GM12878 (cell line): Measurements from ENCODE around the gene DOCK2. TPM values are rescaled to one million over a fixed set of nuclear protein-coding genes. Genes with fewer than 3 reads are reported as not detected.

Experiments used
- ATAC-seq: fragments of 200-7000 bp; cut with Tn5 transposase; 3 replicates; pipeline ENCODE4 v1.9.1; 2020; ENCODE audit warnings: mild to moderate bottlenecking, moderate library complexity
- BruUV-seq: library from RNA; stranded (reverse); fragments of 400-500 nt; replicated peaks from 2 replicates; lab custom pipeline; 2021; lab: Mats Ljungman, UMichigan
- CTCF ChIA-PET: fragments of 300-600 bp; sonication (Branson Sonifier 250); formaldehyde crosslinking; extraction: SDS; loops from one replicate; lab custom pipeline; 2021; ENCODE audit warnings: inconsistent platforms; lab: Yijun Ruan, JAX
- POLR2A ChIA-PET: fragments of 350-600 bp; formaldehyde crosslinking; extraction: SDS; loops from one replicate; lab custom pipeline; 2021; ENCODE audit warnings: inconsistent platforms; lab: Charles Lee
- RAD21 ChIA-PET: fragments of 300-600 bp; sonication (Branson Sonifier 250); formaldehyde crosslinking; loops from one replicate; lab custom pipeline; 2023; ENCODE audit warnings: antibody characterized with exemption; ENCODE audit not compliant: unreplicated experiment; lab: Charles Lee
- SMC1A ChIA-PET: fragments of 300-600 bp; sonication (Branson Sonifier 250); formaldehyde crosslinking; loops from one replicate; lab custom pipeline; 2023; ENCODE audit not compliant: unreplicated experiment, uncharacterized antibody; lab: Charles Lee
- DNase-seq: peaks from one replicate; pipeline ENCODE4 v3.0.0-alpha.2; 2011; ENCODE audit warnings: low read depth, low spot score
- FAIRE-seq: peaks from 3 replicates; lab custom pipeline; 2011; peaks lifted over from hg19 to GRCh38; lab: Jason Lieb, UNC
- H2AFZ ChIP-seq: 2 replicates; pipeline ENCODE4 v1.6.0; 2011; ENCODE audit warnings: low read depth, low read length, control low read depth; ENCODE audit not compliant: control insufficient read depth
- H3K27ac ChIP-seq: 2 replicates; pipeline ENCODE4 v1.5.1; 2011; ENCODE audit warnings: control low read depth; ENCODE audit not compliant: control insufficient read depth, insufficient read depth
- H3K27me3 ChIP-seq, 2 experiments: replicated peaks in 1 of 2; 2 replicates each; pipeline versions ENCODE4 v1.6.0 to v1.6.1; 2011; ENCODE audit warnings: low read length in 1 of 2; ENCODE audit not compliant: control insufficient read depth in 2 of 2, insufficient read depth in 2 of 2
- H3K36me3 ChIP-seq, 2 experiments: 2 replicates each; pipeline ENCODE4 v1.5.1; 2011; ENCODE audit warnings: low read length in 1 of 2; ENCODE audit not compliant: control insufficient read depth in 2 of 2, insufficient read depth in 2 of 2
- H3K4me1 ChIP-seq: 2 replicates; pipeline ENCODE4 v1.6.1; 2011; ENCODE audit warnings: mild to moderate bottlenecking, low read length, moderate library complexity, mixed read lengths; ENCODE audit not compliant: control insufficient read depth, insufficient read depth
- H3K4me2 ChIP-seq: 2 replicates; pipeline ENCODE4 v1.6.0; 2011; ENCODE audit warnings: control low read depth; ENCODE audit not compliant: control insufficient read depth, insufficient read depth
- H3K4me3 ChIP-seq: fragments of 200-600 bp; sonication (generic); 2 replicates; pipeline ENCODE4 v1.5.1; 2016
- H3K79me2 ChIP-seq: 2 replicates; pipeline ENCODE4 v1.6.0; 2011; ENCODE audit warnings: low read length; ENCODE audit not compliant: control insufficient read depth, insufficient read depth
- H3K9ac ChIP-seq: 2 replicates; pipeline ENCODE4 v1.8.0; 2011; ENCODE audit warnings: low read length, control low read depth, mixed read lengths; ENCODE audit not compliant: control insufficient read depth, insufficient read depth
- H3K9me3 ChIP-seq: replicated peaks from 3 replicates; pipeline ENCODE4 v1.5.1; 2011; ENCODE audit warnings: mild to moderate bottlenecking, low read length; ENCODE audit not compliant: control insufficient read depth, insufficient read depth
- H4K20me1 ChIP-seq: 2 replicates; pipeline ENCODE4 v1.6.0; 2011; ENCODE audit not compliant: control insufficient read depth, insufficient read depth
- ATF7 ChIP-seq: fragments of 450-650 bp; IDR thresholded peaks from 2 replicates; pipeline ENCODE4 v1.6.1; 2016; ENCODE audit warnings: low read depth, mild to moderate bottlenecking
- BMI1 ChIP-seq: fragments of 450-650 bp; IDR thresholded peaks from 2 replicates; pipeline ENCODE4 v1.6.1; 2016; ENCODE audit warnings: mild to moderate bottlenecking, moderate library complexity, borderline replicate concordance
- CEBPB ChIP-seq, 2 experiments: fragments of 150-350 bp in 1 of 2; IDR thresholded peaks; 2 replicates each; pipeline ENCODE4 v1.6.1; 2012 to 2014; ENCODE audit warnings: low read depth in 2 of 2, low read length in 2 of 2, borderline replicate concordance in 1 of 2, inconsistent platforms in 1 of 2
- DPF2 ChIP-seq: fragments of 450-650 bp; IDR thresholded peaks from 2 replicates; pipeline ENCODE4 v1.6.1; 2017; ENCODE audit warnings: mild to moderate bottlenecking
- ESRRA ChIP-seq: IDR thresholded peaks from 2 replicates; pipeline ENCODE4 v1.6.1; 2012; ENCODE audit warnings: mild to moderate bottlenecking, low read length, improper control_type of control experiment
- JUNB ChIP-seq: IDR thresholded peaks from 2 replicates; pipeline ENCODE4 v1.6.1; 2016; ENCODE audit warnings: antibody characterized with exemption, mild to moderate bottlenecking
- MYB ChIP-seq: fragments of 150-350 bp; IDR thresholded peaks from 2 replicates; pipeline ENCODE4 v1.6.1; 2014; ENCODE audit warnings: mild to moderate bottlenecking, low read depth, low read length, borderline replicate concordance
- NFIC ChIP-seq: IDR thresholded peaks from 2 replicates; pipeline ENCODE4 v1.6.1; 2012; ENCODE audit warnings: low read depth, mild to moderate bottlenecking, inconsistent platforms, low read length, moderate library complexity
- NR2C1 ChIP-seq: fragments of 450-650 bp; IDR thresholded peaks from 2 replicates; pipeline ENCODE4 v1.6.1; 2017; ENCODE audit warnings: antibody characterized with exemption, mild to moderate bottlenecking, moderate library complexity
- RAD51 ChIP-seq: fragments of 450-650 bp; IDR thresholded peaks from 2 replicates; pipeline ENCODE4 v1.6.1; 2016; ENCODE audit warnings: moderate library complexity, mild to moderate bottlenecking, inconsistent platforms
- RELA ChIP-seq: fragments of 450-650 bp; IDR thresholded peaks from 2 replicates; pipeline ENCODE4 v1.8.0; 2014; ENCODE audit warnings: borderline replicate concordance; ENCODE audit not compliant: partially characterized antibody
- SIX5 ChIP-seq: IDR thresholded peaks from 2 replicates; pipeline ENCODE4 v1.6.1; 2011; ENCODE audit warnings: mild to moderate bottlenecking, low read depth, low read length, moderate library complexity; ENCODE audit not compliant: severe bottlenecking
- TCF3 ChIP-seq: IDR thresholded peaks from 2 replicates; pipeline ENCODE4 v1.6.1; 2012; ENCODE audit warnings: low read depth, mild to moderate bottlenecking, low read length, borderline replicate concordance; ENCODE audit not compliant: insufficient read depth
- ZBED1 ChIP-seq: IDR thresholded peaks from 2 replicates; pipeline ENCODE4 v1.6.1; 2016; ENCODE audit warnings: borderline replicate concordance
- ZNF274 ChIP-seq: IDR thresholded peaks from one replicate; pipeline ENCODE4 v1.8.0; 2011; ENCODE audit not compliant: insufficient read length, insufficient read depth
- ZNF592 ChIP-seq: fragments of 450-650 bp; IDR thresholded peaks from 2 replicates; pipeline ENCODE4 v1.6.1; 2017; ENCODE audit warnings: mild to moderate bottlenecking, moderate library complexity
- WGBS: methylation state at CpG from one replicate; pipeline ENCODE4 v1.1.6; 2016; ENCODE audit warnings: low lambda C conversion rate; ENCODE audit not compliant: insufficient replicate concordance, insufficient coverage; ENCODE audit errors: missing lambda C conversion rate; 5-methylcytosine and 5-hydroxymethylcytosine counted together
- in situ Hi-C: fragments of 300-500 bp; cut with MboI; formaldehyde crosslinking; loops from 9 replicates; pipeline ENCODE4 v1.14.3; 2018; ENCODE audit warnings: mixed read lengths
- intact Hi-C: fragments of 100-400 bp; cut with micrococcal nuclease; formaldehyde crosslinking; loops from one replicate; pipeline ENCODE4 v1.14.2; 2022; ENCODE audit not compliant: unreplicated experiment
- polyA plus RNA-seq, 11 experiments: library from polyadenylated mRNA; depleted of rRNA in 4 of 11; unstranded in 6 of 11; stranded (reverse) in 5 of 11; fragments of >200 nt; fragmentation: Nextera tagmentation in 4 of 11; fragmentation: Illumina TruSeq in 1 of 11; extraction: Ambion mirVana in 4 of 11; extraction: Trizol in 1 of 11; gene quantifications; 1 replicate in 1 of 11; 2 replicates in 10 of 11; pipeline versions ENCODE4 v1.2.1 to v1.2.3, GENCODE V29; 2011 to 2016; ENCODE audit warnings: inconsistent platforms in 2 of 11, missing spikeins in 2 of 11, low read depth in 1 of 11
- total RNA-seq, 4 experiments: library from RNA; depleted of rRNA in 3 of 4; stranded (reverse); fragments of >200 nt in 3 of 4; fragmentation: Illumina TruSeq in 1 of 4; extraction: Trizol in 1 of 4; gene quantifications; 2 replicates each; pipeline versions ENCODE4 v1.2.1 to v1.2.3, GENCODE V29; 2013 to 2021

Gene DOCK2
- total and polyA plus RNA-seq, 10 of the 15 experiments (the other 5 are each of a cell fraction or from before 2014, with no cell fraction given): 34.2 to 192 (median 118) TPM

GRCh38 chr5:169939731-169940130 is 302.7 kb downstream of the DOCK2 start:
- Histone ChIP-seq H3K4me1 (peaks cover 4% of the 10 kb centered on the region; the same call in 1 of the 2 replicates), H3K4me2 (no peak overlapping the region), H3K79me2 (no peaks in the 10 kb centered on the region), H4K20me1 (no peaks in the 10 kb centered on the region), H3K9ac (no peak overlapping the region), H3K27me3 (no peaks in the 10 kb centered on the region), H3K4me3 (no peak overlapping the region), H2AFZ (no peak overlapping the region), H3K36me3 (peaks cover under 1 to 2% of the 10 kb centered on the region in 2 experiments), H3K27ac (no peak overlapping the region), H3K9me3 (no peaks in the 10 kb centered on the region)
- no peak for ATAC-seq
- TF ChIP-seq ZNF592 (no peak), TCF3 (no peak), NR2C1 (no peak), ZNF274 (no peak), MYB (no peak), SIX5 (no peak), ESRRA (no peak), RAD51 (no peak), ZBED1 (no peak), DPF2 (no peak), ATF7 (no peak), JUNB (no peak), NFIC (no peak), RELA (no peak), BMI1 (no peak), CEBPB (IDR thresholded peaks at IDR 0.05; ENCODE audit: borderline replicate concordance in 1 of 2, low read depth in 2 of 2, low read length in 2 of 2) (no peak)
- DNase-seq: no peak
- ChIA-PET POLR2A (interaction anchor here (0.7 kb wide), 1 partner anchor 89 kb away, joined by 4 read pairs; no protein-coding TSS in a partner anchor), SMC1A (interaction anchor here (1.0 to 1.3 kb wide), 3 partner anchors 9 to 35 kb away, joined by 3 read pairs; no protein-coding TSS in a partner anchor), RAD21 (interaction anchor here (1.5 kb wide), 1 partner anchor 134 kb away, joined by 5 read pairs; no protein-coding TSS in a partner anchor), CTCF (no interaction called here)
- no peak for FAIRE-seq
- WGBS: 100% methylated on average over 2 of the region's 2 CpGs
- intact Hi-C loops (no loop called here), in situ Hi-C loops (no loop called here)
- no TSS peak for BruUV-seq
